H1 (cell line): ENCODE measurements around the gene TENT5D. TPM values are rescaled to one million over a fixed set of nuclear protein-coding genes. Genes with fewer than 3 reads are reported as not detected.

Source experiments
- CREB1 ChIP-seq: IDR thresholded peaks from 2 replicates; pipeline ENCODE4 v1.6.1; 2012; ENCODE audit warnings: inconsistent platforms
- POU5F1 ChIP-seq: IDR thresholded peaks from 2 replicates; pipeline ENCODE4 v1.6.1; 2011; ENCODE audit warnings: low read depth, mild to moderate bottlenecking, low read length, moderate library complexity
- RNF2 ChIP-seq: fragments of 200-900, 300-1000 bp; sonication (generic); IDR thresholded peaks from 2 replicates; pipeline ENCODE4 v1.7.1; 2016; ENCODE audit warnings: borderline replicate concordance, low read depth, mild to moderate bottlenecking, antibody characterized with exemption, low read length; ENCODE audit not compliant: poor library complexity, severe bottlenecking; ENCODE audit errors: missing control alignments
- polyA plus RNA-seq, 7 experiments: library from polyadenylated mRNA; depleted of rRNA in 3 of 7; stranded (reverse) in 5 of 7; unstranded in 2 of 7; fragments of >200 nt in 5 of 7; fragments of 200-250 nt in 2 of 7; gene quantifications; 1 replicate in 5 of 7; 2 replicates in 1 of 7; 4 replicates in 1 of 7; pipeline versions ENCODE4 v1.2.1 to v1.2.3, GENCODE V29; 2011 to 2013; ENCODE audit warnings: missing spikeins in 2 of 7, mixed read lengths in 2 of 7
- total RNA-seq: library from RNA; stranded (reverse); fragmentation: NEBNext Ultra II Directional; extraction: Animal tissue kit (Norgen Biotek cat#: 25700); gene quantifications from 2 replicates; pipeline ENCODE4 v1.2.1, GENCODE V29; 2021
- TF ChIP-seq, protein P1 (sequence below): fragments of 300-600 bp; sonication (generic); IDR thresholded peaks from 2 replicates; pipeline ENCODE4 v1.7.1; 2012; ENCODE audit warnings: low read length, moderate library complexity, mild to moderate bottlenecking, inconsistent platforms; ENCODE audit not compliant: insufficient replicate concordance

Gene TENT5D
- total and polyA plus RNA-seq, 2 of the 8 experiments (the other 6 are each of a cell fraction or from before 2014, with no cell fraction given) = not detected

DNA sequence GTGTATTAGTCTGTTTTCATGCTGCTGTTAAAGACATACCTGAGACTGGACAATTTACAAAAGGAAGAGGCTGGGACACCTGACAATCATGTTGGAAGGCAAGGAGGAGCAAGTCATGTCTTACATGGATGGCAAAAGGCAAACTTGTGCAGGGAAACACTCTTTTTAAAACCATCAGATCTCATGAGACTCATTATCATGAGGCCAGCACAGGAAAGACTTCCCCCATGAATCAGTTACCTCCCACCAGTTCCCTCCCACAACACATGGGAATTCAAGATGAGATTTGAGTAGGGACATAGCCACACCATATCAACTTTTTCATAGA, 11.2 kb downstream of the TENT5D start (continued):
- TF ChIP-seq, protein P1, sequence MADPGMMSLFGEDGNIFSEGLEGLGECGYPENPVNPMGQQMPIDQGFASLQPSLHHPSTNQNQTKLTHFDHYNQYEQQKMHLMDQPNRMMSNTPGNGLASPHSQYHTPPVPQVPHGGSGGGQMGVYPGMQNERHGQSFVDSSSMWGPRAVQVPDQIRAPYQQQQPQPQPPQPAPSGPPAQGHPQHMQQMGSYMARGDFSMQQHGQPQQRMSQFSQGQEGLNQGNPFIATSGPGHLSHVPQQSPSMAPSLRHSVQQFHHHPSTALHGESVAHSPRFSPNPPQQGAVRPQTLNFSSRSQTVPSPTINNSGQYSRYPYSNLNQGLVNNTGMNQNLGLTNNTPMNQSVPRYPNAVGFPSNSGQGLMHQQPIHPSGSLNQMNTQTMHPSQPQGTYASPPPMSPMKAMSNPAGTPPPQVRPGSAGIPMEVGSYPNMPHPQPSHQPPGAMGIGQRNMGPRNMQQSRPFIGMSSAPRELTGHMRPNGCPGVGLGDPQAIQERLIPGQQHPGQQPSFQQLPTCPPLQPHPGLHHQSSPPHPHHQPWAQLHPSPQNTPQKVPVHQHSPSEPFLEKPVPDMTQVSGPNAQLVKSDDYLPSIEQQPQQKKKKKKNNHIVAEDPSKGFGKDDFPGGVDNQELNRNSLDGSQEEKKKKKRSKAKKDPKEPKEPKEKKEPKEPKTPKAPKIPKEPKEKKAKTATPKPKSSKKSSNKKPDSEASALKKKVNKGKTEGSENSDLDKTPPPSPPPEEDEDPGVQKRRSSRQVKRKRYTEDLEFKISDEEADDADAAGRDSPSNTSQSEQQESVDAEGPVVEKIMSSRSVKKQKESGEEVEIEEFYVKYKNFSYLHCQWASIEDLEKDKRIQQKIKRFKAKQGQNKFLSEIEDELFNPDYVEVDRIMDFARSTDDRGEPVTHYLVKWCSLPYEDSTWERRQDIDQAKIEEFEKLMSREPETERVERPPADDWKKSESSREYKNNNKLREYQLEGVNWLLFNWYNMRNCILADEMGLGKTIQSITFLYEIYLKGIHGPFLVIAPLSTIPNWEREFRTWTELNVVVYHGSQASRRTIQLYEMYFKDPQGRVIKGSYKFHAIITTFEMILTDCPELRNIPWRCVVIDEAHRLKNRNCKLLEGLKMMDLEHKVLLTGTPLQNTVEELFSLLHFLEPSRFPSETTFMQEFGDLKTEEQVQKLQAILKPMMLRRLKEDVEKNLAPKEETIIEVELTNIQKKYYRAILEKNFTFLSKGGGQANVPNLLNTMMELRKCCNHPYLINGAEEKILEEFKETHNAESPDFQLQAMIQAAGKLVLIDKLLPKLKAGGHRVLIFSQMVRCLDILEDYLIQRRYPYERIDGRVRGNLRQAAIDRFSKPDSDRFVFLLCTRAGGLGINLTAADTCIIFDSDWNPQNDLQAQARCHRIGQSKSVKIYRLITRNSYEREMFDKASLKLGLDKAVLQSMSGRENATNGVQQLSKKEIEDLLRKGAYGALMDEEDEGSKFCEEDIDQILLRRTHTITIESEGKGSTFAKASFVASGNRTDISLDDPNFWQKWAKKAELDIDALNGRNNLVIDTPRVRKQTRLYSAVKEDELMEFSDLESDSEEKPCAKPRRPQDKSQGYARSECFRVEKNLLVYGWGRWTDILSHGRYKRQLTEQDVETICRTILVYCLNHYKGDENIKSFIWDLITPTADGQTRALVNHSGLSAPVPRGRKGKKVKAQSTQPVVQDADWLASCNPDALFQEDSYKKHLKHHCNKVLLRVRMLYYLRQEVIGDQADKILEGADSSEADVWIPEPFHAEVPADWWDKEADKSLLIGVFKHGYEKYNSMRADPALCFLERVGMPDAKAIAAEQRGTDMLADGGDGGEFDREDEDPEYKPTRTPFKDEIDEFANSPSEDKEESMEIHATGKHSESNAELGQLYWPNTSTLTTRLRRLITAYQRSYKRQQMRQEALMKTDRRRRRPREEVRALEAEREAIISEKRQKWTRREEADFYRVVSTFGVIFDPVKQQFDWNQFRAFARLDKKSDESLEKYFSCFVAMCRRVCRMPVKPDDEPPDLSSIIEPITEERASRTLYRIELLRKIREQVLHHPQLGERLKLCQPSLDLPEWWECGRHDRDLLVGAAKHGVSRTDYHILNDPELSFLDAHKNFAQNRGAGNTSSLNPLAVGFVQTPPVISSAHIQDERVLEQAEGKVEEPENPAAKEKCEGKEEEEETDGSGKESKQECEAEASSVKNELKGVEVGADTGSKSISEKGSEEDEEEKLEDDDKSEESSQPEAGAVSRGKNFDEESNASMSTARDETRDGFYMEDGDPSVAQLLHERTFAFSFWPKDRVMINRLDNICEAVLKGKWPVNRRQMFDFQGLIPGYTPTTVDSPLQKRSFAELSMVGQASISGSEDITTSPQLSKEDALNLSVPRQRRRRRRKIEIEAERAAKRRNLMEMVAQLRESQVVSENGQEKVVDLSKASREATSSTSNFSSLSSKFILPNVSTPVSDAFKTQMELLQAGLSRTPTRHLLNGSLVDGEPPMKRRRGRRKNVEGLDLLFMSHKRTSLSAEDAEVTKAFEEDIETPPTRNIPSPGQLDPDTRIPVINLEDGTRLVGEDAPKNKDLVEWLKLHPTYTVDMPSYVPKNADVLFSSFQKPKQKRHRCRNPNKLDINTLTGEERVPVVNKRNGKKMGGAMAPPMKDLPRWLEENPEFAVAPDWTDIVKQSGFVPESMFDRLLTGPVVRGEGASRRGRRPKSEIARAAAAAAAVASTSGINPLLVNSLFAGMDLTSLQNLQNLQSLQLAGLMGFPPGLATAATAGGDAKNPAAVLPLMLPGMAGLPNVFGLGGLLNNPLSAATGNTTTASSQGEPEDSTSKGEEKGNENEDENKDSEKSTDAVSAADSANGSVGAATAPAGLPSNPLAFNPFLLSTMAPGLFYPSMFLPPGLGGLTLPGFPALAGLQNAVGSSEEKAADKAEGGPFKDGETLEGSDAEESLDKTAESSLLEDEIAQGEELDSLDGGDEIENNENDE = no peak
- TF ChIP-seq CREB1 = no peak
- no peak for TF ChIP-seq POU5F1
- no peak for TF ChIP-seq RNF2
